Stimulated activated naive CD4-positive, alpha-beta T cell treated with Interleukin-2 at 50 U/mL for 16 hours (primary cell): ENCODE data around the gene PDE10A.
"Not testable (repeated sequence)": the region's sequence is repeated elsewhere in the genome, so short reads cannot be mapped to it uniquely, and the experiment has no call there.

Source experiments
- DNase-seq: peaks from one replicate; lab custom pipeline; 2025; lab: John Stamatoyannopoulos, UW

Gene PDE10A

DNA sequence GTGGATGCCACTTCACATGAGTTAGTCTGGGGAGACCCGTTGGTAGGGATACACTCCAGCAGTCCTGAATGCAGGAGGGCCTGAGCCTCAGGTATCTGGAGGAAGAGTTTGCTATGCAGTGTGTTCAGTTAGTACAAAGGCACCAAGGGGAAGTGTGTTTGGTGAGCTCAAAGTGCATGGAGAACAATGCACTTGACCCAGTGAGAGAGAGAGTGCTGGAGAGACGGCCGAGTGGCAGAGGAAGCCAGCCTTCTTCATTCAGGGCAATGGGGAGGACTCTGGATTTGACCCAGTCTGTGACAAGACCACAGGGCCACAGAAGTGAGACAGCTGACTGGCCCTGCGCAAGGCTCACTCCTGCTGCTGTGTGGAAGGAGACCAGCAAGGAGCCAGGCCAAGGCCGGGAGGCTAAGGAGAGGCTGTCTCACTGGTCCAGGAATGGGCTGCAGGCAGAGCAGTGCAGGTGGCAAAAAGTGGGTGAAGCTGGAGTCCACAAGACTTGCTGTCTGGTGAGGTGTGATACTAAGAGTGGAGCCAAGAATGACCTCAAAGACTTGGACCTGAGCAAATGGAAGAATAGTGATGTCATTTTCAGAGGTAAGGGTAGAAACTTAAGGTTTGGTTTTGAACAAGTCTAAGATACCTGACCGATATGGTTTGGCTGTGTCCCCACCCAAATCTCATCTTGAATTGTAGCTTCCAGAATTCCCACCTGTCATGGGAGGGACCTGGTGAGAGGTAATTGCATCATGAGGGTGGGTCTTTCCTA is 38.0 kb downstream of the PDE10A start:
- DNase-seq = no peak

- no peak for DNase-seq
These were observed 41.1 kb downstream of the PDE10A start for GRCh38 chr6:165621940-165622339.

GRCh38 chr6:165618891-165619290 is 44.1 kb downstream of the PDE10A start:
- not testable (repeated sequence) for DNase-seq

DNA sequence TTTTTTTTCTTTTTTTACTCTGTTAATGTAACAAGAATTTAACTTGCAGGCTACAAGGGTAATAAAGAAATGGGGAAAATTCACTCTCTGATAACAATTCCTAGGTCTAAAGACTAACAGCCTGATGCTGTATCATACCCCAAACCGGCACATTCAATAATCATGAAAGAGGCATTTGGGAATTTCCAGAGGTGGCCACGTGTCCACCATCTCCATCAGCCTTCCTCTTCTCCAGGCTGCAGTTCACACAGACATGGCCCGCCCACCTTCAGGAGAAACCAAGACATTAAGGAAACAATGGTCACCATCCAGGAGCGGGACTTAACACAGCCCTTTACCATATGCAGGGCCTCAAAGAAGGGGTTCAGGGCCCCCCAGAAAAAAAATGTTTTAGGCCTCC is 44.8 kb downstream of the PDE10A start:
- no peak for DNase-seq

- no peak for DNase-seq
These were observed 45.5 kb downstream of the PDE10A start for GRCh38 chr6:165617528-165617927.

GRCh38 chr6:165616116-165616515 is 46.9 kb downstream of the PDE10A start:
- DNase-seq = no peak

GRCh38 chr6:165615636-165616035 is 47.4 kb downstream of the PDE10A start:
- no peak for DNase-seq

- DNase-seq = no peak
These were observed 51.7 kb downstream of the PDE10A start for GRCh38 chr6:165611294-165611693.

- not testable (repeated sequence) for DNase-seq
These were observed 54.5 kb downstream of the PDE10A start for GRCh38 chr6:165608577-165608976.

- no peak for DNase-seq
These were observed 56.4 kb downstream of the PDE10A start for GRCh38 chr6:165606740-165607008.

DNA sequence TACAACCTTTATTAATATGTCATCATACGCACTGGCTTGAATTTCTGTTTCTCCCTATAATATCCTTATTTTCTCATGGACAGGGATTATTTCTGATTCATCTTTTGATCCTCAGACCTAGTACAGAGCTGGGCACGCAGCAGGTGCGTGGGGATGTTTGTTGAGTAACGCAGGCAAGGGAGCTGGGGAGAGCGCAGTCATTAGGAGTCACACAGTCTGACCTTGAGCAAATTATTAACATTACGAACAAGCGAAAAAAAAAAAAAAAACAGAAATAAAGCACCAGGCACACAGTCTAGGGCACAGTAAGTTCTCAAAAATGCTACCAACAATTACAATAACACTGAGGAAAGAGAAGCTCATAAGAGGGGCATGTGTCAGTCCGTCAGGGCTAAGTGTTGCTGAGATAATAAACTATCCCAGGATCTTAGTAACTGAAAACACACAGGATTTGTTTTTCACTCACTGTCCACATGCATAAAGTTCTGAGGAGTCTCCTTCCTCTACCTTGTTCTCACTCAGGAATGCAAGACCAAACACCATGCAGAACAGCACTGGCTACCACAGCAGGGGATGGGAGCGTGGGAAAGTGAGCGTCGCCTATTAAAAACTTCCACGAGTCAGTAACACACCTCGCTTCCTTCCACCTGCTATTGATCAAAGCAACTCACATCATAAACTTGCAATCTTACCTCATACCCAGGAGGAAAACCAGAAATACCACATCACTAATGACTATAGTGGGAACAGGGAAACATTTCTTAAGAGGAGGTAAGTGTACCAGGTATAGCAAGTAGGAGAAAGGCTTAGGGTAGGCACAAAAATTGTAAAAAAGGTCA is 56.9 kb downstream of the PDE10A start:
- DNase-seq = no peak

DNA sequence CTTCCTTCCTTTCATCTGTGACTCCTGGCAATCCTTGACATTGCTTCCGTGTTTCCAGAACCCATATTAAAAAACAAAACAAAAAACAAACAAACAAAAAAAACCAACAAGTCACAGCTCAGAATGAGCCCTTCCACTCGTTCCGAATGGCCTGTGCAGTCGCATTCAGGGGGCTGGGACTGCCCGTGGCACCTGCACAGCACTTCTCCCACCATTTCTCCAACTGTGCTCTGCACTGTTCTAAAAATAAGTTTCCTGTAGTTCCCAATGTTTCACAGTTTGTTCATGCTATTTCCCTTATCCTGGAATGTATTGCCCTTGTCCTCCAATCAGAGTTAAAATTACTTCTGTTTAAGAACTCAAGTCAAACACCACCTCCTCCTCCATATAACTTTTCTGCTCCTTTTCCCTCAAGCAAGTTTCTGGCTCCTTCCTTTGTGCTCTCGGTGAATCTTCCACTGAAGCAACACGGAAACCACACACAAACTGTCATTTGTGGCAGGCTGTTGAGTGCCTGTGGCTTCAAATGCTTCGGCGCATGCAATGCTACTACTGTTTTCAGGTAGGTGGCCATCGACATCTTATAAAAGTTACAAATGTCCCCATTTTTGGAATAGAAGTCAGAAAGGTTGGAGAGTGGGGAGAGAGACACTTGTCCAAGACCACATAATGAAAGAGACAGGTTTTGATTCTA is 57.7 kb downstream of the PDE10A start:
- DNase-seq = no peak

DNA sequence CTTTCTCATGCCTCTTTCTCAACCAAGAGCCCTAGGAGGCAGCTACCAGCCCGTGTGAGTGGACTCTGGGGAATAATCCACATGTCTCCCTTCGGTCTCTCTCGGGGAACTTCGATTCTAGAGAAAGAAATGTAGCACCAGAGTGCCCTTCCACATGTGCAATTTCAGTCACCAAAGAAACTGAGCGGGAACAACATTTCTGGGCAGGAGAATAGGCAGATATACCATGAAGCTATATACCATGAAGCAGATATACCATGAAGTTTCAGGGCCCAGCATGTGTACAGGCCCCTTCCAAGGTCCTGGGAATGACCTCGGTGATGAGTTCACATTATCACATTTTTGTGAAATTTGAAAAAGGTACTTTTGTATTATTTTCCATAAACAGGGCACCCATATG is 60.8 kb downstream of the PDE10A start:
- no peak for DNase-seq

- no peak for DNase-seq
These were observed 62.4 kb downstream of the PDE10A start for GRCh38 chr6:165600606-165601005.

- no peak for DNase-seq
These were observed 63.2 kb downstream of the PDE10A start for GRCh38 chr6:165599596-165600487.

DNA sequence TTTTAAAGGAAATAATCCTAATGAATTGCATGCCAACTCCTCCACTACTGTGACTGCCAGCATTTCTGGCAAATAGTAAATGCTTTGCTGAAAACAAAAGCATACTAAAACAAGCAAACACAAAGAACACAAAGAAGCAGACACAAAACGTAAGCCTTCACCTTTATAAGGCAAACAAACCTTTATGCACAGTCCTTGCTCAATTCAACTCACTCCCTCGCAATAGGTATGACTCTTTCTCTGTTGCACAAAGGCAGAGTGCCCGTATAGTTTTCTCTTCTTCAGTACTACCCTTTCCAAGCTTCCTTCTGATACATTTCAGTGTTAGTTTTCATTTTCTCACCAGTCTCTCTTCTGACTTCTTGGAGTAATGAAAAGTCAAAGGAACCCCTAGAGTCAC is 63.9 kb downstream of the PDE10A start:
- no peak for DNase-seq

DNA sequence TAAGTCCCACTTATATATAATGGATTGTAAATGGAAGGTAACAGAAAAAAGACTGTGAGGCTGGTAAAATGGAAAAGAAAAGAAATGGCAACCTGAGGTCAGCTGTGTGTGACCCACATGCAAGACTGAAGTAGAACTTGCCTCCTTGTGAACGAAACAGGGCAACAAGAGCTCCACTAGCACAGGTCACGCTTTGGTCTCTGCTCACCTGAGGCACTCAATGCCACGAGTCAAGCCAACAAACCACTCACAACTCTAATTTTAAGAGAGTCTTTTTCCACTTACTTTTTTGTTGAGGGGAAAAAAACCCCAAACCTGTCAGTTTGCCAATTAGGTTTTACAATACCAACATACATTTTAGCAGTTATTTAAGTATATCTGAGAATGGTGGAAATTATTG is 65.2 kb downstream of the PDE10A start:
- DNase-seq = no peak

DNA sequence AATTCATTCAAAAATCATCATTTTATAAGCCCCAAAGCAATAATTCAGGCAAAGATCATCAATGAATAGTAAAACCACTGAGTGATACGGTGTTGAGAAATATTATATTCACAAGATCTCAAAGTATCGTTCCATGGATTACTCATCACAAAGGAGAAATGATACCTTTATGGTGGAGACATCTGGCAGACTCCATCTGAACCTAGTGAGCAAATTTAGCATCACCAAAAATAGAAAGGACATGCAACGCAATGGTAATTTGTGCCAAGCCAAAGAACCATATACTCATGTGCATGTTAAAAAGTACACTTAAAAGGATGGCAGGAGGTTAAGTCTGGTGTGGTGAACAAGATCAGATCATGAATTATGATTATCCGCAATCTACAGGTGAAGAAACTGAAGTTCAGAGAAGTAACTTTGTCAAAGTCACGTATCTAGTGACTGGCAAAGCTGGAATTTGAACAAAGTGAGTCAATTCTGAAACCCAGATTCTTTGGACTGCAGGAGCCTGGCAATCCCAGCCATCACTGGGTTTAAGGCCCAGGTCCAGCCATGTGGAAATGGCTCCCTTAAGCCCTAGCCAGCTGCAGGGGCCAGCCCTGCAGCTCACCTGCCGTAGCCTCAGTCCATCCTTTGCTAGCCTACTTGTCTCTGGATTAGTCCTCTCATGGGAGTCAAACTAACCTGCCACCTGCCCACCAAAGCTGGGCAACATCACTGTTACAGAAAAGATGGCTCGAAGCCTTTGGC is 68.3 kb downstream of the PDE10A start:
- no peak for DNase-seq

DNA sequence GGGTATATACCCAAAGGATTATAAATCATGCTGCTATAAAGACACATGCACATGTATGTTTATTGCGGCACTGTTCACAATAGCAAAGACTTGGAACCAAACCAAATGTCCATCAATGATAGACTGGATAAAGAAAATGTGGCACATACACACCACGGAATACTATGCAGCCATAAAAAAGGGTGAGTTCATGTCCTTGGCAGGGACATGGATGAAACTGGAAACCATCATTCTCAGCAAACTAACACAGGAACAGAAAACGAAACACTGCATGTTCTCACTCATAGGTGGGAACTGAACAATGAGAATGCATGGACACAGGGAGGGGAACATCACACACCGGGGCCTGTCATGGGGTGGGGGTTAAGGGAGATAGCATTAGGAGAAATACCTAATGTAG is 70.1 kb downstream of the PDE10A start:
- DNase-seq = not testable (repeated sequence)

- DNase-seq = no peak
These were observed 74.5 kb downstream of the PDE10A start for GRCh38 chr6:165588515-165588914.

- no peak for DNase-seq
These were observed 75.8 kb downstream of the PDE10A start for GRCh38 chr6:165587206-165587605.
